K562 (cell line): ENCODE measurements around the gene ANK2. TPM values are rescaled to one million over a fixed set of nuclear protein-coding genes. Genes with fewer than 3 reads are reported as not detected.

Experiments used
- ATAC-seq: fragments of 200-7000 bp; cut with Tn5 transposase; 3 replicates; pipeline ENCODE4 v1.9.1; 2020; ENCODE audit warnings: moderate library complexity
- BruUV-seq: library from RNA; stranded (reverse); fragments of 400-500 nt; replicated peaks from 2 replicates; lab custom pipeline; 2021; lab: Mats Ljungman, UMichigan
- CTCF ChIA-PET: fragments of 300-600 bp; formaldehyde crosslinking; extraction: SDS; loops from one replicate; lab custom pipeline; 2021; ENCODE audit warnings: low intra/inter-chr PET ratio; lab: Yijun Ruan, JAX
- POLR2A ChIA-PET: fragments of 300-600, 350-650 bp; sonication (Branson Sonifier 250); formaldehyde crosslinking; extraction: SDS; loops from one replicate; lab custom pipeline; 2021; ENCODE audit warnings: antibody characterized with exemption, inconsistent platforms; lab: Yijun Ruan, JAX
- DNase-seq, 4 experiments: peaks; one replicate each; pipeline versions ENCODE4 v3.0.0 to v3.0.0-alpha.2; 2011 to 2018; ENCODE audit warnings: low spot score in 3 of 4, mixed read lengths in 3 of 4; ENCODE audit errors: extremely low read depth in 1 of 4
- FAIRE-seq: peaks from 2 replicates; lab custom pipeline; 2011; peaks lifted over from hg19 to GRCh38; lab: Jason Lieb, UNC
- H2AFZ ChIP-seq: 2 replicates; pipeline ENCODE4 v1.6.0; 2011; ENCODE audit warnings: low read depth, low read length, control low read depth, inconsistent platforms
- H3K27ac ChIP-seq: fragments of 200-600 bp; 3 replicates; pipeline ENCODE4 v1.8.0; 2011; ENCODE audit warnings: low read depth, mild to moderate bottlenecking, control low read depth, inconsistent platforms, low read length, moderate library complexity, mixed read lengths; ENCODE audit errors: extremely low read depth
- H3K27me3 ChIP-seq, 2 experiments: fragments of 300-600 bp in 1 of 2; 2 replicates in 1 of 2; 3 replicates in 1 of 2; pipeline versions ENCODE4 v1.6.0 to v1.8.0; 2011; ENCODE audit warnings: inconsistent platforms in 2 of 2, low read length in 2 of 2, mild to moderate bottlenecking in 1 of 2, mixed read lengths in 1 of 2, moderate library complexity in 1 of 2; ENCODE audit not compliant: control insufficient read depth in 2 of 2, insufficient read depth in 2 of 2
- H3K36me3 ChIP-seq: fragments of 300-600 bp; 3 replicates; pipeline ENCODE4 v1.8.0; 2011; ENCODE audit warnings: mild to moderate bottlenecking, low read length, inconsistent platforms; ENCODE audit not compliant: control insufficient read depth, insufficient read depth
- H3K4me1 ChIP-seq, 2 experiments: fragments of 200-600 bp in 1 of 2; replicated peaks in 1 of 2; 2 replicates in 1 of 2; 3 replicates in 1 of 2; pipeline versions ENCODE4 v1.5.1 to v1.8.0; 2011; ENCODE audit warnings: inconsistent platforms in 2 of 2, low read length in 2 of 2, mild to moderate bottlenecking in 1 of 2, mixed read lengths in 1 of 2, moderate library complexity in 1 of 2; ENCODE audit not compliant: control insufficient read depth in 2 of 2, insufficient read depth in 2 of 2
- H3K4me2 ChIP-seq: 2 replicates; pipeline ENCODE4 v1.6.1; 2011; ENCODE audit warnings: low read length, control low read depth, inconsistent platforms, mixed read lengths; ENCODE audit not compliant: insufficient read depth
- H3K4me3 ChIP-seq: fragments of 200-600 bp; sonication (generic), shearing (Covaris generic); 2 replicates; pipeline ENCODE4 v1.5.1; 2016; ENCODE audit warnings: control low read depth, inconsistent platforms
- H3K79me2 ChIP-seq: fragments of 200-600 bp; 3 replicates; pipeline ENCODE4 v1.8.0; 2011; ENCODE audit warnings: low read length, inconsistent platforms; ENCODE audit not compliant: control insufficient read depth, insufficient read depth
- H3K9ac ChIP-seq, 2 experiments: 2 replicates each; pipeline versions ENCODE4 v1.6.0 to v1.6.1; 2011; ENCODE audit warnings: low read depth in 2 of 2, low read length in 2 of 2, control low read depth in 1 of 2, inconsistent platforms in 1 of 2, mild to moderate bottlenecking in 1 of 2, mixed read lengths in 1 of 2; ENCODE audit not compliant: insufficient read depth in 1 of 2
- H3K9me1 ChIP-seq: one replicate; pipeline ENCODE4 v1.6.0; 2011; ENCODE audit warnings: inconsistent platforms, mild to moderate bottlenecking, low read length, moderate library complexity; ENCODE audit not compliant: control insufficient read depth, insufficient read depth
- H3K9me3 ChIP-seq: replicated peaks from 2 replicates; pipeline ENCODE4 v1.5.1; 2011; ENCODE audit warnings: low read depth, low read length, inconsistent platforms; ENCODE audit not compliant: control insufficient read depth, insufficient read depth
- H4K20me1 ChIP-seq: replicated peaks from 2 replicates; pipeline ENCODE4 v1.6.1; 2011; ENCODE audit warnings: low read length, inconsistent platforms, mixed read lengths; ENCODE audit not compliant: control insufficient read depth, insufficient read depth
- BACH1 ChIP-seq: fragments of 200-800 bp; sonication (Bioruptor generic); IDR thresholded peaks from 2 replicates; pipeline ENCODE4 v1.6.1; 2016; ENCODE audit warnings: missing genetic modification characterization, missing compliant biosample characterization
- RAD51 ChIP-seq: fragments of 450-650 bp; IDR thresholded peaks from 2 replicates; pipeline ENCODE4 v1.7.1; 2016; ENCODE audit warnings: low read depth, mild to moderate bottlenecking, borderline replicate concordance
- ZFX ChIP-seq: sonication (generic); formaldehyde crosslinking; IDR thresholded peaks from 2 replicates; pipeline ENCODE4 v1.8.0; 2022; ENCODE audit warnings: mild to moderate bottlenecking, missing genetic modification reagents, moderate library complexity
- WGBS: fragments of 100-300 bp; shearing (Covaris generic); methylation state at CpG from one replicate; pipeline ENCODE4 v1.1.6; 2016; ENCODE audit warnings: low coverage, mixed read lengths; ENCODE audit not compliant: insufficient coverage; ENCODE audit errors: missing lambda C conversion rate; 5-methylcytosine and 5-hydroxymethylcytosine counted together
- in situ Hi-C: fragments of 300-500 bp; cut with MboI; formaldehyde crosslinking; loops from 4 replicates; pipeline ENCODE4 v1.15.0; 2018; ENCODE audit warnings: inconsistent platforms, mixed read lengths
- intact Hi-C: fragments of 100-400 bp; cut with micrococcal nuclease; formaldehyde crosslinking; loops from 2 replicates; pipeline ENCODE4 v1.14.2; 2022
- polyA plus RNA-seq, 8 experiments: library from polyadenylated mRNA; depleted of rRNA in 4 of 8; stranded (reverse) in 5 of 8; unstranded in 3 of 8; fragments of >200 nt; fragmentation: Nextera tagmentation in 2 of 8; fragmentation: Illumina TruSeq in 1 of 8; extraction: Ambion mirVana in 2 of 8; extraction: Trizol in 1 of 8; gene quantifications; 2 replicates each; pipeline versions ENCODE4 v1.2.1 to v1.2.3, GENCODE V29; 2011 to 2014; ENCODE audit warnings: inconsistent platforms in 1 of 8, missing spikeins in 1 of 8
- total RNA-seq, 7 experiments: library from RNA; depleted of rRNA in 6 of 7; stranded (reverse); fragments of >200 nt in 6 of 7; fragmentation: Illumina TruSeq in 2 of 7; extraction: Trizol in 2 of 7; gene quantifications; 2 replicates each; pipeline versions ENCODE4 v1.2.1 to v1.2.3, GENCODE V29; 2011 to 2021; ENCODE audit warnings: low replicate concordance in 1 of 7
- TF ChIP-seq, protein P1 (sequence below): fragments of 450-650 bp; IDR thresholded peaks from 2 replicates; pipeline ENCODE4 v1.6.1; 2016; ENCODE audit warnings: mild to moderate bottlenecking, moderate library complexity

The ANK2 gene
- total and polyA plus RNA-seq, 9 of the 15 experiments (the other 6 are each of a cell fraction or from before 2014, with no cell fraction given): 0.07 to 0.24 TPM; not detected in 7

DNA sequence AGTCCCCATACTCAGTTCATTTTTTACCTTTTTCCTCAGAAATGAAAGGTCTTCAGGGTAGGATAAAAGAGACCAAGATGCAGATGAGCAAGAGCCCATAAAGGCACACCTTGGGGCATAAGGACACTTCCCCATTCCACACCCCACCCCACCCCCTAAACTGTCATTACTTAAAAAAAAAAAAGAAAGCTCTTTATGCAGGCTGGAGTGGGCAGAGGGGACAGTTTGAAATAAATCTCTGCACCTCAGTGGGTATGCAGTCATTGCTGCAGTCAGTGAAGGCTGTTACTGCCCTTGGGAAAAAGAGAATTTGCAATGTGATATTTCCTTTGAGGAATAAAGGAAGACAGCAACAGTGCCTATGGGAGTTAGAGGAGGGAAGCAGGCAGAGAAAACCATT is 137.5 kb downstream of the ANK2 start (continued):
- TF ChIP-seq BACH1 (tag) (no peak), ZFX (no peak)

DNA sequence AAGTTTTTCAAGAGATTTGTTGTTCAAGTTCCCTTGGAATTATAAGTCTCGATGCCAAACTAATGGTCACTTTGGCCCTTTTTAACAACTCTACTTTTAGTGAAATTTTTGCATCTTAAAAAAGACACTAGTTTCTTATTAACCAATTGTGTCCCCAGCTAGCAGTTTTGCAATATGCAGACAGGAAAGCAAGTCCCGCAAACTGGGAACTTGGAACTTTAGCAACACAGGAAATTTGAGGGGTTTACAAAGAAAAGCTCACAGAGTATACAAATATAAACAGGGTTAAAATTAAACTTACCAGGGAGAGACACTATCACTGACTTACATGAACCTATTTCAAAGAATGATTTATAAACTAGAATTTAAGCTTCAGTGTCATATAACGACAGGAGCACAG is 137.9 kb downstream of the ANK2 start:
- Histone ChIP-seq H3K27ac (no peak overlapping the region), H3K9me1 (no peaks in the 10 kb centered on the region), H4K20me1 (no peaks in the 10 kb centered on the region), H2AFZ (no peak overlapping the region), H3K79me2 (no peaks in the 10 kb centered on the region), H3K4me1 (no peaks in the 10 kb centered on the region), H3K4me2 (no peak overlapping the region), H3K36me3 (no peaks in the 10 kb centered on the region)
- CTCF ChIA-PET: no interaction called here
- DNase-seq: no peak
- intact Hi-C loops: no loop called here
- BruUV-seq: no TSS peak
- FAIRE-seq: no peak
- TF ChIP-seq RAD51: no peak
- TF ChIP-seq, protein P1, sequence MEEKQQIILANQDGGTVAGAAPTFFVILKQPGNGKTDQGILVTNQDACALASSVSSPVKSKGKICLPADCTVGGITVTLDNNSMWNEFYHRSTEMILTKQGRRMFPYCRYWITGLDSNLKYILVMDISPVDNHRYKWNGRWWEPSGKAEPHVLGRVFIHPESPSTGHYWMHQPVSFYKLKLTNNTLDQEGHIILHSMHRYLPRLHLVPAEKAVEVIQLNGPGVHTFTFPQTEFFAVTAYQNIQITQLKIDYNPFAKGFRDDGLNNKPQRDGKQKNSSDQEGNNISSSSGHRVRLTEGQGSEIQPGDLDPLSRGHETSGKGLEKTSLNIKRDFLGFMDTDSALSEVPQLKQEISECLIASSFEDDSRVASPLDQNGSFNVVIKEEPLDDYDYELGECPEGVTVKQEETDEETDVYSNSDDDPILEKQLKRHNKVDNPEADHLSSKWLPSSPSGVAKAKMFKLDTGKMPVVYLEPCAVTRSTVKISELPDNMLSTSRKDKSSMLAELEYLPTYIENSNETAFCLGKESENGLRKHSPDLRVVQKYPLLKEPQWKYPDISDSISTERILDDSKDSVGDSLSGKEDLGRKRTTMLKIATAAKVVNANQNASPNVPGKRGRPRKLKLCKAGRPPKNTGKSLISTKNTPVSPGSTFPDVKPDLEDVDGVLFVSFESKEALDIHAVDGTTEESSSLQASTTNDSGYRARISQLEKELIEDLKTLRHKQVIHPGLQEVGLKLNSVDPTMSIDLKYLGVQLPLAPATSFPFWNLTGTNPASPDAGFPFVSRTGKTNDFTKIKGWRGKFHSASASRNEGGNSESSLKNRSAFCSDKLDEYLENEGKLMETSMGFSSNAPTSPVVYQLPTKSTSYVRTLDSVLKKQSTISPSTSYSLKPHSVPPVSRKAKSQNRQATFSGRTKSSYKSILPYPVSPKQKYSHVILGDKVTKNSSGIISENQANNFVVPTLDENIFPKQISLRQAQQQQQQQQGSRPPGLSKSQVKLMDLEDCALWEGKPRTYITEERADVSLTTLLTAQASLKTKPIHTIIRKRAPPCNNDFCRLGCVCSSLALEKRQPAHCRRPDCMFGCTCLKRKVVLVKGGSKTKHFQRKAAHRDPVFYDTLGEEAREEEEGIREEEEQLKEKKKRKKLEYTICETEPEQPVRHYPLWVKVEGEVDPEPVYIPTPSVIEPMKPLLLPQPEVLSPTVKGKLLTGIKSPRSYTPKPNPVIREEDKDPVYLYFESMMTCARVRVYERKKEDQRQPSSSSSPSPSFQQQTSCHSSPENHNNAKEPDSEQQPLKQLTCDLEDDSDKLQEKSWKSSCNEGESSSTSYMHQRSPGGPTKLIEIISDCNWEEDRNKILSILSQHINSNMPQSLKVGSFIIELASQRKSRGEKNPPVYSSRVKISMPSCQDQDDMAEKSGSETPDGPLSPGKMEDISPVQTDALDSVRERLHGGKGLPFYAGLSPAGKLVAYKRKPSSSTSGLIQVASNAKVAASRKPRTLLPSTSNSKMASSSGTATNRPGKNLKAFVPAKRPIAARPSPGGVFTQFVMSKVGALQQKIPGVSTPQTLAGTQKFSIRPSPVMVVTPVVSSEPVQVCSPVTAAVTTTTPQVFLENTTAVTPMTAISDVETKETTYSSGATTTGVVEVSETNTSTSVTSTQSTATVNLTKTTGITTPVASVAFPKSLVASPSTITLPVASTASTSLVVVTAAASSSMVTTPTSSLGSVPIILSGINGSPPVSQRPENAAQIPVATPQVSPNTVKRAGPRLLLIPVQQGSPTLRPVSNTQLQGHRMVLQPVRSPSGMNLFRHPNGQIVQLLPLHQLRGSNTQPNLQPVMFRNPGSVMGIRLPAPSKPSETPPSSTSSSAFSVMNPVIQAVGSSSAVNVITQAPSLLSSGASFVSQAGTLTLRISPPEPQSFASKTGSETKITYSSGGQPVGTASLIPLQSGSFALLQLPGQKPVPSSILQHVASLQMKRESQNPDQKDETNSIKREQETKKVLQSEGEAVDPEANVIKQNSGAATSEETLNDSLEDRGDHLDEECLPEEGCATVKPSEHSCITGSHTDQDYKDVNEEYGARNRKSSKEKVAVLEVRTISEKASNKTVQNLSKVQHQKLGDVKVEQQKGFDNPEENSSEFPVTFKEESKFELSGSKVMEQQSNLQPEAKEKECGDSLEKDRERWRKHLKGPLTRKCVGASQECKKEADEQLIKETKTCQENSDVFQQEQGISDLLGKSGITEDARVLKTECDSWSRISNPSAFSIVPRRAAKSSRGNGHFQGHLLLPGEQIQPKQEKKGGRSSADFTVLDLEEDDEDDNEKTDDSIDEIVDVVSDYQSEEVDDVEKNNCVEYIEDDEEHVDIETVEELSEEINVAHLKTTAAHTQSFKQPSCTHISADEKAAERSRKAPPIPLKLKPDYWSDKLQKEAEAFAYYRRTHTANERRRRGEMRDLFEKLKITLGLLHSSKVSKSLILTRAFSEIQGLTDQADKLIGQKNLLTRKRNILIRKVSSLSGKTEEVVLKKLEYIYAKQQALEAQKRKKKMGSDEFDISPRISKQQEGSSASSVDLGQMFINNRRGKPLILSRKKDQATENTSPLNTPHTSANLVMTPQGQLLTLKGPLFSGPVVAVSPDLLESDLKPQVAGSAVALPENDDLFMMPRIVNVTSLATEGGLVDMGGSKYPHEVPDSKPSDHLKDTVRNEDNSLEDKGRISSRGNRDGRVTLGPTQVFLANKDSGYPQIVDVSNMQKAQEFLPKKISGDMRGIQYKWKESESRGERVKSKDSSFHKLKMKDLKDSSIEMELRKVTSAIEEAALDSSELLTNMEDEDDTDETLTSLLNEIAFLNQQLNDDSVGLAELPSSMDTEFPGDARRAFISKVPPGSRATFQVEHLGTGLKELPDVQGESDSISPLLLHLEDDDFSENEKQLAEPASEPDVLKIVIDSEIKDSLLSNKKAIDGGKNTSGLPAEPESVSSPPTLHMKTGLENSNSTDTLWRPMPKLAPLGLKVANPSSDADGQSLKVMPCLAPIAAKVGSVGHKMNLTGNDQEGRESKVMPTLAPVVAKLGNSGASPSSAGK: no peak
- TF ChIP-seq, all 486 proteins: peak for 0
- Histone ChIP-seq H3K27me3 (no peaks in the 10 kb centered on the region), H3K4me3 (no peak overlapping the region), H3K9ac (no peak overlapping the region), H3K9me3 (no peaks in the 10 kb centered on the region)
- ATAC-seq: no peak
- WGBS: 0% methylated on average over 3 of the region's 3 CpGs
- POLR2A ChIA-PET: no interaction called here
- in situ Hi-C loops: no loop called here
